K562 (cell line): ENCODE data around the gene CIAO1. TPM values are rescaled to one million over a fixed set of nuclear protein-coding genes. Genes with fewer than 3 reads are reported as not detected.

Experiments used
- ATAC-seq: fragments of 200-7000 bp; cut with Tn5 transposase; 3 replicates; pipeline ENCODE4 v1.9.1; 2020; ENCODE audit warnings: moderate library complexity
- BruUV-seq: library from RNA; stranded (reverse); fragments of 400-500 nt; replicated peaks from 2 replicates; lab custom pipeline; 2021; lab: Mats Ljungman, UMichigan
- CTCF ChIA-PET: fragments of 300-600 bp; formaldehyde crosslinking; extraction: SDS; loops from one replicate; lab custom pipeline; 2021; ENCODE audit warnings: low intra/inter-chr PET ratio; lab: Yijun Ruan, JAX
- POLR2A ChIA-PET: fragments of 300-600, 350-650 bp; sonication (Branson Sonifier 250); formaldehyde crosslinking; extraction: SDS; loops from one replicate; lab custom pipeline; 2021; ENCODE audit warnings: antibody characterized with exemption, inconsistent platforms; lab: Yijun Ruan, JAX
- DNase-seq, 4 experiments: peaks; one replicate each; pipeline versions ENCODE4 v3.0.0 to v3.0.0-alpha.2; 2011 to 2018; ENCODE audit warnings: low spot score in 3 of 4, mixed read lengths in 3 of 4; ENCODE audit errors: extremely low read depth in 1 of 4
- FAIRE-seq: peaks from 2 replicates; lab custom pipeline; 2011; peaks lifted over from hg19 to GRCh38; lab: Jason Lieb, UNC
- H2AFZ ChIP-seq: 2 replicates; pipeline ENCODE4 v1.6.0; 2011; ENCODE audit warnings: low read depth, low read length, control low read depth, inconsistent platforms
- H3K27ac ChIP-seq: fragments of 200-600 bp; 3 replicates; pipeline ENCODE4 v1.8.0; 2011; ENCODE audit warnings: low read depth, mild to moderate bottlenecking, control low read depth, inconsistent platforms, low read length, moderate library complexity, mixed read lengths; ENCODE audit errors: extremely low read depth
- H3K27me3 ChIP-seq, 2 experiments: fragments of 300-600 bp in 1 of 2; 2 replicates in 1 of 2; 3 replicates in 1 of 2; pipeline versions ENCODE4 v1.6.0 to v1.8.0; 2011; ENCODE audit warnings: inconsistent platforms in 2 of 2, low read length in 2 of 2, mild to moderate bottlenecking in 1 of 2, mixed read lengths in 1 of 2, moderate library complexity in 1 of 2; ENCODE audit not compliant: control insufficient read depth in 2 of 2, insufficient read depth in 2 of 2
- H3K36me3 ChIP-seq: fragments of 300-600 bp; 3 replicates; pipeline ENCODE4 v1.8.0; 2011; ENCODE audit warnings: mild to moderate bottlenecking, low read length, inconsistent platforms; ENCODE audit not compliant: control insufficient read depth, insufficient read depth
- H3K4me1 ChIP-seq, 2 experiments: fragments of 200-600 bp in 1 of 2; replicated peaks in 1 of 2; 2 replicates in 1 of 2; 3 replicates in 1 of 2; pipeline versions ENCODE4 v1.5.1 to v1.8.0; 2011; ENCODE audit warnings: inconsistent platforms in 2 of 2, low read length in 2 of 2, mild to moderate bottlenecking in 1 of 2, mixed read lengths in 1 of 2, moderate library complexity in 1 of 2; ENCODE audit not compliant: control insufficient read depth in 2 of 2, insufficient read depth in 2 of 2
- H3K4me2 ChIP-seq: 2 replicates; pipeline ENCODE4 v1.6.1; 2011; ENCODE audit warnings: low read length, control low read depth, inconsistent platforms, mixed read lengths; ENCODE audit not compliant: insufficient read depth
- H3K4me3 ChIP-seq: fragments of 200-600 bp; sonication (generic), shearing (Covaris generic); 2 replicates; pipeline ENCODE4 v1.5.1; 2016; ENCODE audit warnings: control low read depth, inconsistent platforms
- H3K79me2 ChIP-seq: fragments of 200-600 bp; 3 replicates; pipeline ENCODE4 v1.8.0; 2011; ENCODE audit warnings: low read length, inconsistent platforms; ENCODE audit not compliant: control insufficient read depth, insufficient read depth
- H3K9ac ChIP-seq, 2 experiments: 2 replicates each; pipeline versions ENCODE4 v1.6.0 to v1.6.1; 2011; ENCODE audit warnings: low read depth in 2 of 2, low read length in 2 of 2, control low read depth in 1 of 2, inconsistent platforms in 1 of 2, mild to moderate bottlenecking in 1 of 2, mixed read lengths in 1 of 2; ENCODE audit not compliant: insufficient read depth in 1 of 2
- H3K9me1 ChIP-seq: one replicate; pipeline ENCODE4 v1.6.0; 2011; ENCODE audit warnings: inconsistent platforms, mild to moderate bottlenecking, low read length, moderate library complexity; ENCODE audit not compliant: control insufficient read depth, insufficient read depth
- H3K9me3 ChIP-seq: replicated peaks from 2 replicates; pipeline ENCODE4 v1.5.1; 2011; ENCODE audit warnings: low read depth, low read length, inconsistent platforms; ENCODE audit not compliant: control insufficient read depth, insufficient read depth
- H4K20me1 ChIP-seq: replicated peaks from 2 replicates; pipeline ENCODE4 v1.6.1; 2011; ENCODE audit warnings: low read length, inconsistent platforms, mixed read lengths; ENCODE audit not compliant: control insufficient read depth, insufficient read depth
- ADNP ChIP-seq: fragments of 200-800 bp; sonication (Bioruptor generic); IDR thresholded peaks from 2 replicates; pipeline ENCODE4 v1.6.1; 2016; ENCODE audit warnings: missing genetic modification characterization, missing compliant biosample characterization
- POLR3G ChIP-seq: IDR thresholded peaks from 2 replicates; pipeline ENCODE4 v1.6.1; 2011; ENCODE audit not compliant: insufficient read length, insufficient replicate concordance; ENCODE audit errors: extremely low read depth
- SNIP1 ChIP-seq: fragments of 450-650 bp; IDR thresholded peaks from 2 replicates; pipeline ENCODE4 v1.7.1; 2017; ENCODE audit warnings: low read depth, mild to moderate bottlenecking
- U2AF1 ChIP-seq: fragments of 200-400 bp; formaldehyde crosslinking; optimal IDR thresholded peaks from 2 replicates; pipeline ENCODE3; 2017; ENCODE audit warnings: mild to moderate bottlenecking, low read depth, low read length, moderate library complexity
- ZC3H11A ChIP-seq: IDR thresholded peaks from 2 replicates; pipeline ENCODE4 v1.6.1; 2012; ENCODE audit warnings: low read depth, low read length, improper control_type of control experiment
- ZKSCAN1 ChIP-seq: fragments of 150-350 bp; IDR thresholded peaks from 2 replicates; pipeline ENCODE4 v1.6.1; 2016; ENCODE audit warnings: low read depth, low read length
- WGBS: fragments of 100-300 bp; shearing (Covaris generic); methylation state at CpG from one replicate; pipeline ENCODE4 v1.1.6; 2016; ENCODE audit warnings: low coverage, mixed read lengths; ENCODE audit not compliant: insufficient coverage; ENCODE audit errors: missing lambda C conversion rate; 5-methylcytosine and 5-hydroxymethylcytosine counted together
- in situ Hi-C: fragments of 300-500 bp; cut with MboI; formaldehyde crosslinking; loops from 4 replicates; pipeline ENCODE4 v1.15.0; 2018; ENCODE audit warnings: inconsistent platforms, mixed read lengths
- intact Hi-C: fragments of 100-400 bp; cut with micrococcal nuclease; formaldehyde crosslinking; loops from 2 replicates; pipeline ENCODE4 v1.14.2; 2022
- polyA plus RNA-seq, 8 experiments: library from polyadenylated mRNA; depleted of rRNA in 4 of 8; stranded (reverse) in 5 of 8; unstranded in 3 of 8; fragments of >200 nt; fragmentation: Nextera tagmentation in 2 of 8; fragmentation: Illumina TruSeq in 1 of 8; extraction: Ambion mirVana in 2 of 8; extraction: Trizol in 1 of 8; gene quantifications; 2 replicates each; pipeline versions ENCODE4 v1.2.1 to v1.2.3, GENCODE V29; 2011 to 2014; ENCODE audit warnings: inconsistent platforms in 1 of 8, missing spikeins in 1 of 8
- total RNA-seq, 7 experiments: library from RNA; depleted of rRNA in 6 of 7; stranded (reverse); fragments of >200 nt in 6 of 7; fragmentation: Illumina TruSeq in 2 of 7; extraction: Trizol in 2 of 7; gene quantifications; 2 replicates each; pipeline versions ENCODE4 v1.2.1 to v1.2.3, GENCODE V29; 2011 to 2021; ENCODE audit warnings: low replicate concordance in 1 of 7
- TF ChIP-seq, protein P1 (sequence below), 2 experiments: IDR thresholded peaks; 2 replicates each; pipeline ENCODE4 v1.6.1; 2011; ENCODE audit warnings: borderline replicate concordance in 1 of 2, control low read depth in 1 of 2, low read depth in 1 of 2, low read length in 1 of 2, mild to moderate bottlenecking in 1 of 2, mixed read lengths in 1 of 2, moderate library complexity in 1 of 2; ENCODE audit not compliant: insufficient read depth in 1 of 2, insufficient read length in 1 of 2, poor library complexity in 1 of 2, severe bottlenecking in 1 of 2; ENCODE audit errors: extremely low read depth in 1 of 2
- TF ChIP-seq, protein P2 (sequence below): sonication (generic); formaldehyde crosslinking; IDR thresholded peaks from 2 replicates; pipeline ENCODE4 v1.9.0; 2022; ENCODE audit warnings: mild to moderate bottlenecking, missing genetic modification reagents
- TF ChIP-seq, protein P3 (sequence below): fragments of 250-450 bp; sonication (Bioruptor Pico); IDR thresholded peaks from 2 replicates; pipeline ENCODE4 v1.8.0; 2021; ENCODE audit warnings: moderate library complexity, mild to moderate bottlenecking, inconsistent platforms
- TF ChIP-seq, protein P4 (sequence below): fragments of 250-450 bp; sonication (Bioruptor Pico); IDR thresholded peaks from 2 replicates; pipeline ENCODE4 v1.5.0; 2021; ENCODE audit warnings: mild to moderate bottlenecking, moderate library complexity

Gene CIAO1
- total and polyA plus RNA-seq, 9 of the 15 experiments (the other 6 are each of a cell fraction or from before 2014, with no cell fraction given), result 11.4 to 156 (median 92.8) TPM

DNA sequence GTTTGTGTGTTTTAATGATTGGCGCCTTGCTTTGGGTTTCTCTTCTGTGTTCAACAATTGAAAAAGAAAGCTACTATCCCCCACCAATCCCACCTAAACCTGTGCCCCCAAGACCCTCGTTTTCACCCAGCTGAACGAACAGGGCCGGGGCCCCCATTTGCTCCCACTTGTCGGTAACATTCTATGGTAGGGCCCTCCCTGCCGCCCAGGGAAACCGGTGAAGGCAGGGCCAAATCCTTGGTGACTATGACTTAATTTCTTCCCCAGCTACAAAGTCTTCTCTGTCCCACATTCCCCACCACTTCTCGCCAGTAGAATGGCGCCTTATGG, 39.9 kb downstream of the CIAO1 start (continued):
- TF ChIP-seq, protein P1, sequence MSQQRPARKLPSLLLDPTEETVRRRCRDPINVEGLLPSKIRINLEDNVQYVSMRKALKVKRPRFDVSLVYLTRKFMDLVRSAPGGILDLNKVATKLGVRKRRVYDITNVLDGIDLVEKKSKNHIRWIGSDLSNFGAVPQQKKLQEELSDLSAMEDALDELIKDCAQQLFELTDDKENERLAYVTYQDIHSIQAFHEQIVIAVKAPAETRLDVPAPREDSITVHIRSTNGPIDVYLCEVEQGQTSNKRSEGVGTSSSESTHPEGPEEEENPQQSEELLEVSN (IDR thresholded peaks at IDR 0.05; ENCODE audit: borderline replicate concordance in 1 of 2, extremely low read depth in 1 of 2, insufficient read depth in 1 of 2, insufficient read length in 1 of 2, low read depth in 1 of 2, low read length in 1 of 2, poor library complexity in 1 of 2, severe bottlenecking in 1 of 2), result peak in 1 of 2 experiments; percentile 31
- TF ChIP-seq ZKSCAN1, result no peak
- TF ChIP-seq, protein P2, sequence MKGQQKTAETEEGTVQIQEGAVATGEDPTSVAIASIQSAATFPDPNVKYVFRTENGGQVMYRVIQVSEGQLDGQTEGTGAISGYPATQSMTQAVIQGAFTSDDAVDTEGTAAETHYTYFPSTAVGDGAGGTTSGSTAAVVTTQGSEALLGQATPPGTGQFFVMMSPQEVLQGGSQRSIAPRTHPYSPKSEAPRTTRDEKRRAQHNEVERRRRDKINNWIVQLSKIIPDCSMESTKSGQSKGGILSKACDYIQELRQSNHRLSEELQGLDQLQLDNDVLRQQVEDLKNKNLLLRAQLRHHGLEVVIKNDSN, result no peak
- TF ChIP-seq U2AF1, result no peak
- no peak for TF ChIP-seq ZC3H11A
- TF ChIP-seq, protein P3, sequence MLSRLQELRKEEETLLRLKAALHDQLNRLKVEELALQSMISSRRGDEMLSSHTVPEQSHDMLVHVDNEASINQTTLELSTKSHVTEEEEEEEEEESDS (CRISPR knock-in tag), result no peak
- TF ChIP-seq SNIP1, result no peak
- TF ChIP-seq, all 486 proteins: peak for 11

- ChIA-PET POLR2A (interaction anchor here (0.7 to 2.9 kb wide), 7 partner anchors 11 to 47 kb away, joined by 3 to 15 read pairs (median 4); partner anchors contain the start of gene NCAPH), CTCF (interaction anchor here (0.6 kb wide), 1 partner anchor 168 kb away, joined by 3 read pairs; the partner anchor contains the start of gene ASTL)
- peak overlapping the region; percentile 99 for H3K4me2 ChIP-seq
- H3K36me3 ChIP-seq, result peaks cover 33% of the 10 kb centered on the region
- no peaks in the 10 kb centered on the region for H3K27me3 ChIP-seq
- intact Hi-C loops (loop anchor here (10.0 kb wide), 1 partner anchor 198 kb away; the partner anchor contains the start of gene NEURL3), in situ Hi-C loops (no loop called here)
- WGBS, result 33% methylated on average over 3 of the region's 3 CpGs
- no peak for DNase-seq
- no peaks in the 10 kb centered on the region for H3K9me3 ChIP-seq
- BruUV-seq, result no TSS peak
- H4K20me1 ChIP-seq, result no peaks in the 10 kb centered on the region
- no peaks in the 10 kb centered on the region for H3K9me1 ChIP-seq
- H3K79me2 ChIP-seq, result peaks cover 53% of the 10 kb centered on the region
- peak overlapping the region; percentile 91 for H3K27ac ChIP-seq
- H3K9ac ChIP-seq, result peak overlapping the region; percentile 92 to 98
- H2AFZ ChIP-seq, result peak overlapping the region; percentile 92
- ATAC-seq, result no peak
- peaks cover 13 to 14% of the 10 kb centered on the region in 2 experiments; a peak in 3 of 5 replicates for H3K4me1 ChIP-seq
- H3K4me3 ChIP-seq, result peak overlapping the region; percentile 93
- FAIRE-seq, result peak; percentile 42
- TF ChIP-seq ADNP, result no peak
- TF ChIP-seq, protein P4, sequence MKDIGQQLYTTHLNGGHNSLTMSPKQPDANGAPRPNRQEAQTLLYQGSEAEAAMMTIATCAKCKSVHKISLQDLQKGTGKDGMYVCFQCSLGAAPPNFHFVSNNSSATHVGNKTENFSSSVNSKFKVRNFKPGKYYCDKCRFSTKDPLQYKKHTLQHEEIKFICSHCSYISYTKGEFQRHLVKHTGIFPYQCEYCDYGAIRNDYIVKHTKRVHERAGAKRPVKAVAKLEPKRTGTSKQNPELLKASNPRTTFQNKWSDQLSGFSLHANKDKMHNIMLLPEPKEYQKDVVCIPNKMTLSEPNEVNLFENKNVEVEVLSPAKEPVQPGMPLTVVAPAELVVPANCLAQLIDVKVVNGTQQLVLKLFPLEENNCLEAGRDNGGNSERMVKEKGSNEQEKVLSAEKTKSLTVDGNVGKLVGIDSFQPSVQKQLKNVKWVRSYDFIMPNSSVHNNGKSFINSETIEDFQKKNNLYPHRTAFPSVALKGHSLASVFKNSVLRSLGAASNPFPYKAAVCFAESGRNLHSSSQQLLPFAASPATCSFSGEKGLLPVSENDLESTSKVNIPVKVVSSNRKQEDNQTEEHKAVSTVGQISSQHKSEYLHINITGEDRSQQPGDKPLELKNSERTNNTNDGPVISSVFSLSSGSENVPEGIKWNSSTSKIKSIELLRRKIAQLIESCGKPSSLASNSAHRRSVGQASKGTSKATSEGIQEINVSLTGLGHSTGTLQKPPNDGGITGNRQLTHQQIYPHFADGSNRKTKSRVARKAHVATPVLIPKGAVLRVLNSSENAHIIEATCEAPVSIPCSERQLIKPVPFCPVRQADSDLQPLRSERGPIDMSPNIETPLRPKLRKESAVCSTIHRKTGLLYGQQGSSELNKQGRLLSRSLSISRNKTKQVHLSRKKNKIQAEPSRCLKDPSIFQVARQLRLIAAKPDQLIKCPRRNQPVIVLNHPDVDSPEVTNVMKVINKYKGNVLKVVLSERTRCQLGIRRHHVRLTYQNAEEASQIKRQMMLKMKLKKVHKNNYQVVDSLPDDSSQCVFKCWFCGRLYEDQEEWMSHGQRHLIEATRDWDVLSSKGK (CRISPR knock-in tag), result no peak
- TF ChIP-seq POLR3G, result no peak
Measured at GRCh38 chr2:96306370-96306769, 40.3 kb downstream of the CIAO1 start.
